T-helper 2 cell (primary cell): ENCODE results near the gene PLEKHN1.
"Not testable (repeated sequence)": the region's sequence is repeated elsewhere in the genome, so short reads cannot be mapped to it uniquely, and the experiment has no call there.

ENCODE experiments used
- DNase-seq, 5 experiments: peaks; one replicate each; pipeline versions ENCODE4 v3.0.0 to v3.0.0-alpha.2; 2012 to 2022

The PLEKHN1 gene

DNA sequence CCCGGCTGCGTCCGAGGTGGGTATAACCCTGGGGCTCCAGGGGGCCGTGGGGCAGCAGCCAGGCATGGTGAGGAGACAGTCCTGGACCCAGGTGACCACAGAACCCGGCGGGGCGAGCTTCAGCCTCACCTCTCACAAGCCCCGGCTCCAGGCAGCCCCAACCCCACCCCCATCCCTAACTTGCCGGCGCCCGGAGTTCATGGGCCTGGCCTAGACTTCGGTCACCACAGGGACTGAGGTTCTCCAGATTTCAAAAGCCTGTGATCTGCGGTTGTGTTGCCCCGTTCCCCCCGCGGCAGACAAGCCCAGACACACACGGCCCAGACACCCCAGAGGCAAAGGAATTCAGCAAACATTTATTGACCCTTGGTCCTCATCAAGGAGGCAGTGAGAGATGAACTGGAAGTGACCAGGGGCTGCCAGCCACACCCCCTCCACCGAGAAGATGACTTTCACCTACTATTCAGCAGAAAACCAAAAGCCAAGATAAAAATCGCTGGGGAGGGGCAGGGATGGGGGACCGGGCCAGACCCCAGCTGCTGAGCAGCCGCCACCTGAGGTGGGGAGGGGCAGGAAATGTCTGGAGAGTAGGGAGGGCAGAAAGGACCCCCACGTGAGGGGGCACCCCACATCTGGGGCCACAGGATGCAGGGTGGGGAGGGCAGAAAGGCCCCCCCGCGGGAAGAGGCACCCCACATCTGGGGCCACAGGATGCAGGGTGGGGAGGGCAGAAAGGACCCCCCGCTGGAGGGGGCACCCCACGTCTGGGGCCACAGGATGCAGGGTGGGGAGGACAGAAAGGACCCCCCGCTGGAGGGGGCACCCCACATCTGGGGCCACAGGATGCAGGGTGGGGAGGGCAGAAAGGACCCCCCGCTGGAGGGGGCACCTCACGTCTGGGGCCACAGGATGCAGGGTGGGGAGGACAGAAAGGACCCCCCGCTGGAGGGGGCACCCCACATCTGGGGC, 29.7 kb downstream of the PLEKHN1 start:
- no peak for DNase-seq

DNA sequence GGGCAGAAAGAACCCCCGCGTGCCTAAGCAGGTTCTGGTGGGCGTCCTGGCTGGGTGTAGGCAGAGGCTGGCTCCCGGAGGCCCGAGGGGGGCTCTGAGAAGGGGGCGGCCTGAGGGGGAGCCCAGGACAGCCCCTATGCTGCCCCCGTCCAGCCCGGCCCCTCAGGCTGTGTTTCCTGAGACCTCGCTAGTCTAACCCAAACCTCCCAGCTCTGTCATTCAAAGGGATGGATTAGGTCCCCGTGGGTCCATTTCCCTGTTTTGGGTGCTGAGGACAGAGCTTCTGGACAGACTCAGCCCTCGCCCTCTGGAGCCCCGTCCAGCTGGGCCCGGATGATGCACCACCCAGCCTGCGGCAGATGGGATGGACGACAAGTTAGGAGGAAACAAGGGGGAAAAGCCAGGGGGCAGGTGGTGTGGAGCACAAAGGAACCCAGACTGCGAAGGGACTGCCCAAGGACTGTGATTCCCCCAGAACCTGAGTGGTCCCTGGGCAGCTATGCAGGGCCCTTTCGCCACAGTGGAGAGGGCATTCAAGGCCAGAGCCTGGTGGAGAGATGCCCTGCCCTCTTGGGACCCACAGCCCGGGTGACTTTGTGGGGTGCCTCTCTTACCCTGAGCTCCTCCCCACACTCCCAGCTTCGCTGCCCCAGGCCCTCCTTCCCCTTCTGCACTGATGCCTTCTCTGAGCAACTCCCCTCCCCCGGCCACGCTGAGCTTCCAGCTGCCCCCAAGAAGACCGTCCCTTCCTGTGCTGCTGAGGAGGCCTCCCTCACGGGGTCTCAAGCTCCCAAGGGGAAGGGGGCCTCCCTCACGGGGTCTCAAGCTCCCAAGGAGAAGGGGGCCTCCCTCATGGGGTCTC, 30.8 kb downstream of the PLEKHN1 start:
- DNase-seq, result no peak

DNA sequence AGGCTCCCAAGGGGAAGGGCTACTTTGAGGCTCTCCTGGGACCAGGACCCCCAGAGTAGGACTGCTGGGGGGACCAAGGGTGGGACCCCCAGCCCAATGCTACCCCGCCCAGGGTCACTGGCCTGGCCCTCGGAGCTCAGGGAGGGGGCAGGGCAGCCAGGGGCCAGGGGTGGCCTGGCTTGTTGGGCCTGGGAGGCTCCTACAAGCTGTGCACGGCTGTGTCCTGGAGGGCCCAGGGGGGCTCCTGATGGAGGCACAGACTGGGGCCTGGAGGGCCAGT, 31.4 kb downstream of the PLEKHN1 start:
- no peak for DNase-seq

DNA sequence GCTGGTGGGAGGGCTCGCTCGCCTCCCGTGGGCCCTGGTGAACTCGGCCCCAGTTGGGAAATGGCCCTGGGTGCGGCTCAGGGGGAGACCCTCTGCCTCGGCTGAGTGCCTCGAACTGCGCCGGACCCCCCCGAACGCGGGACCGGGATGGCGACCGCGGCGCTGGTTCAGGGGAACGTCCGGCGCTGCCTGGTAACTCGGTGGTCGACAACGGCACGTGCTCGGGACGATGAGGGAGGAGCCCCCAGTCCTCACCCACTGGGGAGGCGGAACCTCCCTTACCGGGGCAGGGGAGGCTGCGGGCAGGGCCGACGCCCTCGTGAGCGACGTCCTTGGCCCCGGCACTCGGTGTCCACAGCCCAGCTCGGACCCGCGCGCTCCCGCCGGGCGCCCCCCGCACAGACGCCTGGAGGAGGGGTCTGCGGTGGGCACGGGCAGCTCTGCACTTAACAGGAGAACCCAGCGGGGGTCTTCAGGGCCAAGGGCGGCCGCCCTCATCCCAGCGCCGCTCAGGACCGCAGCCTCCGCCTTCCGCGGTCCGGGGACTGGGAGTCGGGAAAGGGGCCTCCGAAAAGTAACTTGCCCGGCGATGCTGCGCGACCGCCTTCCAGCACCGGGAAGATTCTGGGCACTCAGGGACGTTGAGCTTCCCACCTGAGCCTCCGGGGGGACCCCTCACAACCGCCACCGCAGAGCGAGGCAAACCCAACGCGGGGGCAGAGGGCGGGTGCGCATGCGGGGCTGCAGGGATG, 31.9 kb downstream of the PLEKHN1 start:
- DNase-seq, result no peak

DNA sequence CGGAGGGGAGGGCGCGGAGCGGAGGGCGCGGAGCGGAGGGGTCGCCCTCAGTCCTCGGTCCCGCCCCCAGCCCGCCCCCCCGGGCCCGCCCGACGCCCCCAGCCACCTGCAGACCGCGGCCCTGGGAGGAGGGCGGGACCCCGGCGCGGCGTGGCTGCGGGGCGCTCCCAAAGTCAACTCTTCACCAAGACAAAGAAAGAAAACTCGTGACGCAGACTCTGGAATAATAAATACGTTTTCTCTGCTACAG, 32.4 kb downstream of the PLEKHN1 start:
- DNase-seq, result no peak

DNA sequence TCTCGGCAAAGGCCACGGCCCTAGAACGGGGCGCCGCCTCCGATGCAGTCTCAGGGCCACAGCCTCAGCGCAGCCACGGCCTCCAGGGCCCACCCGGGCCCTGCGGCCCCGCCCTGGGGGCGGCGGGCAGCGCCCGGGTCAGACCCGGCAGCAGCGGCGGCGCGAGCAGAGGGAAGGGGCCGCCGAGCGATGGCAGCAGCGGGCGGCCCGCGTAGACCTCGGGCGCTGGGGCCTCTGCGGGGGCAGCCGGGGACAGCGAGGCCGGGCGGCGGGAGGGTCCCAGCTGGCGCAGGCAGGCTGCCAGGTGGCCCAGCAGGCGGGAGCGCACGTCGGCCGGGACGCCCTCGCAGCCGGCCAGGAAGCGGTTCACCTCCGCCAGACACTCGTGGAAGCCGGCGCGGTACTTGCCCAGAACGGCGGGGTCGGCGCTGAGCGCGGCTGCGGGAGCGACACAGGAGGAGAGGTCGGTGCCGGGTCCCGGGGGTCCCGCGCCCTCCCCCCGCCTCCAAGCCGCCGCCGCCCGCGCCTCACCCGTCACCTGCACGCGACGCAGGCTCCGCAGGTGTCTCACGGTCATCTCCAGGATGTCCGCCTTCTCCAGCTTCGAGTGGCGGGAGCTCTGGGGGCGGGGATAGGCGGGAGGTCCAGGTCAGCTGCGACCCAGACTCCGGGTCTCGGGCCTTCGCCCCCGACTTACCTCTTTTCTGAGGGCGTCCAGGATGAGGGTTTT, 32.9 kb downstream of the PLEKHN1 start:
- DNase-seq, result peak in 1 of 5 experiments; percentile 48

DNA sequence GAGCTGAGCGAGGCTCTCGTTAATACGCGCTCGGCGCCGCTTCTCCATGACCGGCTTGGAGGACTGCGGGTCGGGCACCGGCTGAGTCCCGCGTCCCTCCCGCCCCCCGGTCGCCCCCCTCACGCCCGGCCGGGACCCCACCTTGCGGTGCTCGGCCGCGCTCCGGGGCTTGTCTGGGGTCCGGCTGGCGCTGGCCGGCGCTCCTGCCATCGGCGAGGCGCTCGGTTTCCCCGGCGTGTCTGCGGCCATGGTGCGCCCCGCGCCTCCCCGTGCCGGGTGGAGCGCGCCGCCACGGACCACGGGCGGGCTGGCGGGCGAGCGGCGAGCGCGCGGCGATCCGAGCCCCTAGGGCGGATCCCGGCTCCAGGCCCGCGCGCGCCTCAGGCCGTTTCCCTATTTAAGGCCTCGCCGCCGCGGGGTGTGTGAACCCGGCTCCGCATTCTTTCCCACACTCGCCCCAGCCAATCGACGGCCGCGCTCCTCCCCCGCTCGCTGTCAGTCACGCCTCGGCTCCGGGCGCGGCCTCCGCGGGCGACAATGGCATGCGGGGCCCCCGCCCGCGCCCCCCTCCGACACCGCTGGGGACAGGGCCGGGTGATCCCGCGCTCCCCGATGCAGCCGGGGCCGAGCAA, 33.6 kb downstream of the PLEKHN1 start, which contains the start of gene HES4:
HES4 (minus strand) TSS at position 373 of the 632 bp plus-strand sequence; CDS start at position 249, 124 bp downstream.
- peak in 3 of 5 experiments; percentile 36 to 55 (median 54) for DNase-seq

DNA sequence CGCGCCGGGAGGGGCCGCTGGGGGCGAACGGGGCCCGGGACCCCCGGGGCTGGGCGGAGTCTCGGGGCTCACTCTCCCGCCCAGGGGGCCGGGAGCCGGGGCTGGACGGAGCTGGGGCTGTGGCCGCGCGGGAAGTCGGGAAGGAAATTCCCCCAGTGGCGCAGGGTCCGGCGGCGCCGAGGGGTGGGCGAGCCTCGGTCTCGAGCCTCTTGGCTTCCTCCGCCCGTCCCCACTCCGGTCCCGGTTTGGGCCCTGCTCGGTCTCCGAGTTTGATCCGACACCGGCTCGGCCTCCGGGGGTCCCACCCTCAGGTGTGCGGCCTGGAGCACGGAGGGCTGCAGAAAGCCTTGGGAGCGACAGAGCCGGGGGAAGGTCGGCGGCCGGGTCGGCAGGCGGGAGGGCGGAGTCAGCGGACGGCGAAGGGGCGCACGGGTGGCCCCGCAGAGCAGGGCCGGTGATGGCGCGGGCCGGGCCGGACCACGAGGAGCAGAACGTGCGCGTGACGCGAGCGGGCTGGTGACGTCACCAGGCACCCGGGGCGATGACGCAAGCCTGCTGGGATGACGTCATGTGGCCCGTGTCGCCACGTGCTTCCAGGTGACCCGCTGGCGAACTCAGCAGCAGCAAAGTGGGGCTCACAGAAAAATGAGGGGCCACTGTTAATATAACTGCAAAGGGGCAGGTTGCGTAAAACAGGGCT, 34.2 kb downstream of the PLEKHN1 start:
- DNase-seq, result peak in 4 of 5 experiments; percentile 44 to 69 (median 68)

DNA sequence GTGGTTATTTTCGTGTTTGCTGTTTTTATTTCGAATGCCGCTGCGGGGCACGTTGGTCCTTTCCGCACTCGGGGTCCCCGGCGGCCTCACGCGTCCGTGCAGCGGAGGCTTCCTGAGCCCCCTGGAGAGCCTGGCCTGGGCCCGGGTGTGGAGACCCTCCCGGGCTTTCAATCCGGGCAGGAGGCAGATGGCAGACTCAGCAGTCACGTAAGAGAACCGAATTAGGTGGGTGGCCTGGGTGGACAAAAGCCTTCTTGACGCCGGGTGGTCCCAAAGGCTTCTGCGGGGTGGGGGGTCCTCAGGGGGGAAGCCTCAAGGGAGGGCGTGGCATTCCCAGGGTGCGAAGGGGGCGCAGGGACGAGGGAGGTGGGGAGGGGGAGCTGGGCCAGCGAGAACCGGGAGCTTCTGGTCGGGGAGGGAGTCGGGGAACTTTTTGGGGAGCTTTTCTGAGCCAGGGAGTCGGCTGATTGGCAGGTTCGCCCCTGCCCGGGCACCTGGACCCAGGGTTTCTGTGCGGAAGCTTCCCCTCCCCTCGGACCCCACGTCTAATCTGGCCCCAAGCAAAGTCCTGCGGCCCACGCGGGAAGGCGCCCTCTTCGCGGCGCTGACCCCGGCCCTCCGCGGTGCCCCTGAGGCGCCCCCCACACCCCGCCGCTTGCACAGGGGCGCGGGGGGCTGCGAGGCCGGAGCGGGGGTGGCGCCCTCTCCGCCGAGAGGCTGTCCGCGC, 34.9 kb downstream of the PLEKHN1 start:
- no peak for DNase-seq

DNA sequence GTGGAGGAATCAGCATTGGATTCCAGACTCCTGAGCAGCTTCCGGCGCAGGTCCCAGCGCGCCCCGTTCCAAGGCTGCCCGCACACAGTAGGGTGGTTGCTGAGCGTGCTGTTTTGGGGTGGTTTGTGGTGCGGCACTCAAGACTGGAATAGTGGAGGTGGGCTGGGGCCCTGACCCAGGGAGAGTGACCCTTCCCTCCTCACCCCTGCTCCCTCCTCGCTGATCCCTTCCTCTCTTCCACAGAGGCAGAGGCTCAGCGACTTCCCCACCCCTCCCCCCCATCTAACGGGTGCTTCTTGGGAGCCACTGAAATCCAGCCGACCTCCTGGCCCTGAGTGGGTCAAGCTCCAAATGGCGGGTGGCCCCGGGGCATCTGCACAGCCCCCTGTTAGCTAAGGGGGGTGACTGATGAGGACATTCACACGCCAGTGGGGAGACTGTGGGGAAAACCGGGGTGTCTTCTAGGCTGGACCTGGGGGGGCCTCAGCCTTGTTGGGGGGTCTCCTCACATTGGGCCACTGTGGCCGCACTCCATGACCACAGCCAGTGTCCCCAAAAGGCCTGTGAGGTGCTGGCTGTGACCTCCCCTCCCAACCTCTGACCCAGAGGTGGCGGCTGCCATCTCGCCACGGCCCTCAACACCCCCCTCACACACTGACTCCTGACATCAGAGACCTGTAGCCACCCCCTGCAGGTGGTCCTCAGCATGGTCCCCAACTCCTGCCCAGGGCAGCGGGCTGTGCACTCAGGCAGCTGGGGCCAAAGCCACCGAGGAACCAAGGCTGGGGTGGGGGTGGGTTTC, 37.5 kb downstream of the PLEKHN1 start:
- no peak for DNase-seq

DNA sequence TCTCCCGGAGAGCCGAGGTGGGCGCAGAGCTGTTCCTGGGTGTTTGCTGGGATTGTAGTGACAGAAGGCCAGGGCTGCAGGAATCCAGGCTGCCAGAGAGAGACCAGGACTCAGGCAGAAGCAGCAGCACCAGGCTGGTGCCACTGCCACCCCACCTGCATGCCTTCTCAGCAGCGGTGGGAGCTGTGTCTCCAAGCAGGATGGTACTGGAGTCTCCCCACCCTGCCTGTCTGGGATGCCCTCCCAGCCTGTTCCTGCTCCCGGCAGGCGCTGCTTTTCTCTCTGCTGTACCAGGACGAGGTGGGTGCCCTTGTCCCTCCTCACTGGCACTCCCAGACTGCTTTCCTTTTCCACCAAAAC, 38.1 kb downstream of the PLEKHN1 start:
- no peak for DNase-seq

DNA sequence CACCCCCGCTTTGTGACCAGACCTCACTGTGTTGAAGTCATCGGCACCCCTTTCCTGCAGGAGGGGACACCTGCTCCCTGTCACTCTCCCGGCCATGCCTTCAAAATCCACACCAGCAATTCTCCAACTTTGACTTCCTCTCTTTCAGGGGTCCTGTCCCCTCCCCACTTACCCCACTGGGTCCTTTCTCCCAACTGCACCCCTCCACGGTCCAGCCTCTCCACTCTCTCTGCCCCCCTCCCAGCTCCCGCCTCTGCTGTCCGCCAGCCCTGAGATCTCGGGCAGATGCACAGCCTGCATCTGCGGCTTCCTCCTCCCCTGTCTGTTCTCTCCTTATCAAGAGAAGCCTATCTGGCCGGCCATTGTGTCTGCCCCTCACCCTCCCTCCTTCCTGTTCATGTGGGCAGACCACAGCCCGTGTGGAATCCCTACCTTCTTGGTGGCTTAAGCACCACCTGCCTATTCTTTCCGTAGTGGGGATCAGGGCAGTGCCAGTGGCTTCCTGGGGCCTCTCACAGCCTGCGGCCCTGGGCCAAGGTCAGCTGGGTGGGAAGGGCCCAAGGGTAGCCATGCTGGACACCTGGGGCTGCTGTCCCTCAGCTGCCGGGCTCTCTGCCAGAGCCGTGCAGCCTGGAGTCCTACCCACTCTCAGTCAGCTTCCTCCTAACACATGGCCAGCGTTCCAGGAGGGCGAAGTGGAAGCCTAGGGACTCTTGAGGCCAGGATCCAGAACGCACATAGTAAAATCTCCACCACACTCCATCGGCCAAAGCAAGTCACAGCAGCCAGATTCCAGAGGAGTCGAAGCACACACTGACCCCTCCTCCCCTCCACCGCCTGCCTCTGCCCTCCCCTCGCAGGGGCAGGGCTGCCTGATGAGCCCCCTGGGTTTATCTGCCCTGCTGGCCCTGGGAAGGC, 38.8 kb downstream of the PLEKHN1 start:
- peak in 1 of 5 experiments; percentile 52 for DNase-seq

DNA sequence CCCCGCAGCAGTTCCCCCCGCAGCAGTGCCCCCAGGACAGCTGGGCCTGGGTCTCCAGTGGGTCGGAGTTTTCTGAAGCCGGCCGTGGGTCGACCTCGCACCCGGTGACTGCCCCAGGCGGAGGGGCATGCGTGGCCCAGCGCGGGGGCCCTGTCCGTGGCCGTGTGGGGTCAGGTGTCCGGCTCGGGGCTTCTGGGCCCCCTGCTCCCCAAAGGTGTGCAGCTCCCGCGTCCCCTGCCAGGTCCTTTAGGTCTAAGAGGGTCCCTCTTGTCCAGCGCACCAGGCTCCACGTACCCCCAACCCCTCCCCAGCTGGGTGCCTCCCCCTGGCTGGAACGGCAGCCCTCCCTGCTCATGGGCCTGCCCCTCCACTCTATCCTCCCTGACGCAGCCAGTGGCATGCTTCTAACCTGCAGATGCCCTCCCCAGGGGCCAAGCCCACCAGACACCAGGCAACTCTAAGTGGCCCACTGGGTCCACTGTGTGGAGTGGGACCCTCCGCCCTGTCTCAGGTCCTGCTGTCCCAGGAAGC, 39.6 kb downstream of the PLEKHN1 start:
- DNase-seq, result no peak

DNA sequence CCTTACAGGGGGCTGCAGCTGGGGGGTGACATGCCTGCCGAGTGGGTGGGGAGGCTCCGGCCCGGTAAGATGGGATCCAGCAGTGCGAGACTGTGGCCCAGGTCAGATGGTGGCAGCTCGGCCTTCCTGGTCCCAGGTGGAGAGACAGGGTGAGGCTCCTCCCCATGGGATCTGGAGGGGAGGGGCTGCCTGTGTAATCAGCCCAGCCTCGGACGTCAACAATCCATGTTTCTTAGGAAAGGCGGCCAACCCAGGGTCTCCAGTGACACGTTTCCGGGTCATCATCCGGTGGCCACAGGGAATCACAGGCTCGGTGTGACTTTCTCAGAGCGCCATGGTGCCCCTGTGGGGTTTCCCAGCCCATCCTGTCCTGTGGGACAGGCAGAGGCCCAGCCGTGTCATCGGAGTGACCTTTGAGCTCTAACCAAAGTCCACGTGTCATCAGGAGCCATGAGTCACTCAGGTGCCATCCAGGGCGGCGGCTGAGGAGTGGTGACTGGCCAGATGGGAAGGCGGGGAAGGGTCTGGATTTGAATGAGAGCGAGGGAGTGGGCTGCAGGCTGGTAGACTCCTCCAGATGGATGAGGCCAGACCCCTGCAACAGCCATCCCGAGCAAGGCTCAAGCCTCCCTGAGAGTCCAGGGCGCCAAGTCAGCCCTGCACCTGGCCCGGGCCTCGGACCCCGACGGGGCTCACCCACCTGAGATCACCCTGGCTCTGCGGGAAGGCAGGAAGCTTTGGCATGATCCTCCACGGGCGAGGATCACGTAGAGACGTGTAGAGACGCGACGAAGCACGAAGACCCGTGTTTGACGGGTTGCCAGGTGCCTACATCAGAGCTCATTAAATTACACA, 40.2 kb downstream of the PLEKHN1 start:
- no peak for DNase-seq

DNA sequence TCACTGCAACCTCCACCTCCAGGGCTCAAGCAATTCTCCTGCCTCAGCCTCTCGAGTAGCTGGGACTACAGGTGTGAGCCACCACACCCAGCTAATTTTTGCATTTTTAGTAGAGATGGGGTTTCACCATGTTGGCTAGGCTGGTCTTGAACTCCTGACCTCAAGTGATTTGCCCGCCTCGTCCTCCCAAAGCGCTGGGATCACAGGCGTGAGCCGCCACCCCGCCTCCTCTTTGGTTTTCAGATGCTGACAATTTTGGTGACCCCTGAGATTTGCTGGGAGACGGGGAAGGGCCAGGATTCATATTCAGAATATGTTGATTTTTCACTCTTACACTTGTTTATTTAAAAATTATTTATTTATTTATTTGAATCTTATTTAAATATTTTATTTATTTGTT, 43.8 kb downstream of the PLEKHN1 start:
- not testable (repeated sequence) for DNase-seq

DNA sequence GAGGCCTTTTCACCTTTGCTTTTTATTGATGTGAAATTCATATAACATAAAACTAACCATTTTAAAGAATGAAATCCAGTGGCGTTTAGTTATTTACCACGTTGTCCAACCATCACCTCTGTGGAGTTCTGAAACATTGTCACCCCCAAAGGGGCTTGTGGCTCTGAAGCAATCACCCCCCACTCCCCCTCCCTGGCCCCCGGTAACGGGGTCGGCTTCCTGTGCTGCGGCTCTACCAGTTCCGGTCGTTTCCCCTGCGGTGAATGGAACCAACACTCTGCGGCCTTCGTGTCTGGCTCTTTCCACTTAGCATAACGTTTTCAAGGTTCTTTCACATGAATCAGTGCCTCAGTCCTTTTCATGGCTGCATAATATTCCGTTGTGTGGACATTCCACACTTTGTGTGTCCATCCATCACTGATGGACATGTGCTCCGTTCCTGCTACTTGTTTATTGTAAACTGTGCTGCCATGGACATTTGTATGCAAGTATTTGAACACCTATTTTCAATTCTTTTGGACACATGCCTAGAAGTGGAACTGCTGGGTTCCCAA, 45.2 kb downstream of the PLEKHN1 start:
- DNase-seq, result no peak

DNA sequence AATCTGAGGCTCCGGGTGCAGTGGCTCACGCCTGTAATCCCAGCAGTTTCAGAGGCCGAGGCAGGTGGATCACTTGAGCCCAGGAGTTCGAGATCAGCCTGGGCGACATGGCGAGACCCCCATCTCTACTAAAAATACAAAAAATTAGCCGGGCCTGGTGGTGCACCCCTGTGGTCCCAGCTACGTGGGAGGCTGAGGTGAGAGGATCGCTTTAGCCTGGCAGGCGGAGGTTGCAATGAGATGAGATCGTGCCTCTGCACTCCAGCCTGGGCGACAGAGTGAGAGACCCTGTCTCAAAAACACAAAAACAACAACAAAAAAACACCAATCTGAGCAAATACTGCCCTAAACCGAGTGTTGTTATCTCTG, 46.4 kb downstream of the PLEKHN1 start:
- DNase-seq, result not testable (repeated sequence)
